Measurements from ENCODE around the gene WDTC1. TPM values are rescaled to one million over a fixed set of nuclear protein-coding genes. Genes with fewer than 3 reads are reported as not detected.

Gene WDTC1
- total RNA-seq, 4 donors from 2014 or later = 21.4 to 40.9 (median 27.9) TPM

DNA sequence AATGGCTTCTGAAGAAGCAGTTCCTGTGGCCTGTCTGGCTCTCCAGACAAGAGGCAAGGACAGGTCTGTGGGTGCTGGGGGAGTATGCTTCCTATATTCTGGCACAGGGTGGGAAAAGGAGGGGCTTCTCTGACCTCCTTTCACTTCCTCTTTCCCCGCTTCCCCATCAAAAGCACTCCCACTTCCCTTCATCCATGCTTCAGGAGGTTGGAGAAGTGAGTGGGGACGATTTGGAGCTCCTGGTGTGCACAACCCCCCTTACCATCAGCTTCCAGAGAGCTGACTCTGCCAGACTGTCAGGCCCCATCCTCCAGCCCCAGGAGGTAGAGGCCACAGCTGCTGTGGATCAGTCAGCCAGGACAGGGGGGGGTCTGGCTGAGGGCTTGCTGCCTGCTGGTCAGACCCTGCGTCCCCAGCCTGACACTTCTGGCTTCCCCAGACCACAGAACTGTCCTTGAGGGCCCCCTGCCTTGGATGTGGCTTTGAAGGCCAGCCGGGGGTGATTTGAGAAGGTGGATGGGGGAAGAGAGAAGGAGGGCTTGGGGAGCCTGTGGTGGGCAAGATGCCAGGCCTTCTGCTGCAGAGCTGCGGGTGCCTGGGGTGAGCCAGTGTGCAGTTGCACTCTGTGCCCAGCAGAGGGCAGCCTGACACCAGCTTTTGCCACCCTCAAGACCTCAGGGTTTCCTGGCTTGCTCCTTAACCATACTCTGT is 66.1 kb downstream of the WDTC1 start:
- TF ChIP-seq, protein P1, sequence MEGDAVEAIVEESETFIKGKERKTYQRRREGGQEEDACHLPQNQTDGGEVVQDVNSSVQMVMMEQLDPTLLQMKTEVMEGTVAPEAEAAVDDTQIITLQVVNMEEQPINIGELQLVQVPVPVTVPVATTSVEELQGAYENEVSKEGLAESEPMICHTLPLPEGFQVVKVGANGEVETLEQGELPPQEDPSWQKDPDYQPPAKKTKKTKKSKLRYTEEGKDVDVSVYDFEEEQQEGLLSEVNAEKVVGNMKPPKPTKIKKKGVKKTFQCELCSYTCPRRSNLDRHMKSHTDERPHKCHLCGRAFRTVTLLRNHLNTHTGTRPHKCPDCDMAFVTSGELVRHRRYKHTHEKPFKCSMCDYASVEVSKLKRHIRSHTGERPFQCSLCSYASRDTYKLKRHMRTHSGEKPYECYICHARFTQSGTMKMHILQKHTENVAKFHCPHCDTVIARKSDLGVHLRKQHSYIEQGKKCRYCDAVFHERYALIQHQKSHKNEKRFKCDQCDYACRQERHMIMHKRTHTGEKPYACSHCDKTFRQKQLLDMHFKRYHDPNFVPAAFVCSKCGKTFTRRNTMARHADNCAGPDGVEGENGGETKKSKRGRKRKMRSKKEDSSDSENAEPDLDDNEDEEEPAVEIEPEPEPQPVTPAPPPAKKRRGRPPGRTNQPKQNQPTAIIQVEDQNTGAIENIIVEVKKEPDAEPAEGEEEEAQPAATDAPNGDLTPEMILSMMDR (IDR thresholded peaks at IDR 0.05; ENCODE audit: low read depth) = no peak

- TF ChIP-seq, protein P1 (IDR thresholded peaks at IDR 0.05; ENCODE audit: low read depth) = no peak
These were observed 66.6 kb downstream of the WDTC1 start for GRCh38 chr1:27301052-27301422.

- TF ChIP-seq, protein P1 (IDR thresholded peaks at IDR 0.05; ENCODE audit: low read depth) = no peak
These were observed 67.3 kb downstream of the WDTC1 start for GRCh38 chr1:27301582-27302199.

GRCh38 chr1:27302612-27303011 is 68.2 kb downstream of the WDTC1 start:
- TF ChIP-seq, protein P1 (IDR thresholded peaks at IDR 0.05; ENCODE audit: low read depth) = no peak

DNA sequence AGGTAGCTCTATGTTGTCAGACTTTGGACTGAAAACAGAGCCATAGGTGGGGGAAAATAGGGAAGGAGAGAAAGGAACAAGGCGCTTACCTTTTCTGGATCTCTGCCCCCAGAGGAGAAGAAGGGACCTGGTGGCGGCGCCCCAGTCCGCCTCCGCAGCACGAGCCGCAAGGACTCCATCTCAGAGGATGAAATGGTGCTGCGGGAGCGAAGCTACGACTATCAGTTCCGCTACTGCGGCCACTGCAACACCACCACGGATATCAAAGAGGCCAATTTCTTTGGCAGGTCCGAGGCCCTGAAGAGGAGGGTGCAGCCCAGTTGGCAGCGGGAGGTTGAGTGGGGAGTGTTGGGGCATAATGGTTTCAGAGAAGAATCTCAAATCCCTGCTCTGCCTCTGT is 69.1 kb downstream of the WDTC1 start:
- TF ChIP-seq, protein P1 (IDR thresholded peaks at IDR 0.05; ENCODE audit: low read depth) = no peak

GRCh38 chr1:27306071-27306470 is 71.6 kb downstream of the WDTC1 start:
- TF ChIP-seq, protein P1 (IDR thresholded peaks at IDR 0.05; ENCODE audit: low read depth) = no peak

GRCh38 chr1:27306892-27307761 is 72.7 kb downstream of the WDTC1 start:
- TF ChIP-seq, protein P1 (IDR thresholded peaks at IDR 0.05; ENCODE audit: low read depth) = no peak
